SIG-M5 treated with dmso at 0.1 percent for 504 hours (cell line): ENCODE data around the gene RSBN1.
"Not testable (repeated sequence)": the region's sequence is repeated elsewhere in the genome, so short reads cannot be mapped to it uniquely, and the experiment has no call there.

Experiments
- DNase-seq: peaks from one replicate; lab custom pipeline; 2025; ENCODE audit not compliant: unreplicated experiment; lab: John Stamatoyannopoulos, UW

RSBN1 gene

GRCh38 chr1:113749402-113749801 lies 62.9 kb downstream of the RSBN1 start:
- no peak for DNase-seq

GRCh38 chr1:113747376-113747775 lies 64.9 kb downstream of the RSBN1 start:
- no peak for DNase-seq

GRCh38 chr1:113745425-113745824 lies 66.9 kb downstream of the RSBN1 start:
- no peak for DNase-seq

GRCh38 chr1:113744114-113744513 lies 68.2 kb downstream of the RSBN1 start:
- DNase-seq: no peak

- no peak for DNase-seq
Measured at GRCh38 chr1:113742515-113742914, 69.8 kb downstream of the RSBN1 start.

GRCh38 chr1:113734357-113735055 lies 77.8 kb downstream of the RSBN1 start:
- DNase-seq: no peak

GRCh38 chr1:113732802-113733201 lies 79.5 kb downstream of the RSBN1 start:
- no peak for DNase-seq

- no peak for DNase-seq
Measured at GRCh38 chr1:113721010-113721409, 91.3 kb downstream of the RSBN1 start.

GRCh38 chr1:113718621-113719020 lies 93.7 kb downstream of the RSBN1 start:
- DNase-seq: not testable (repeated sequence)

- DNase-seq: not testable (repeated sequence)
Measured at GRCh38 chr1:113717506-113717905, 94.8 kb downstream of the RSBN1 start.

GRCh38 chr1:113714606-113715269 lies 97.5 kb downstream of the RSBN1 start:
- DNase-seq: no peak
